Embryonic facial prominence (tissue), 1 donor: ENCODE results near the gene CYP51A1.
"Not testable (repeated sequence)": the region's sequence is repeated elsewhere in the genome, so short reads cannot be mapped to it uniquely, and the experiment has no call there.

ENCODE experiments used
- DNase-seq: peaks from one replicate; pipeline ENCODE4 v3.0.0-alpha.2; 2016; ENCODE audit errors: extremely low spot score

The CYP51A1 gene

GRCh38 chr7:92134271-92135051 is at the start of gene CYP51A1:
CYP51A1 (minus strand) TSS chr7:92134477; CDS start chr7:92134364, 113 bp downstream.
- peak; percentile 85 for DNase-seq

GRCh38 chr7:92178928-92179924 is 44.9 kb upstream of the CYP51A1 start, which contains the start of gene LRRD1:
LRRD1 (minus strand) TSS chr7:92179142; CDS start chr7:92165202, 13,940 bp downstream.
- DNase-seq: peak; percentile 48

GRCh38 chr7:92177362-92177761 is 43.1 kb upstream of the CYP51A1 start:
- DNase-seq: no peak

- DNase-seq: not testable (repeated sequence)
Measured at GRCh38 chr7:92169529-92169928, 35.3 kb upstream of the CYP51A1 start.

- DNase-seq: no peak
Measured at GRCh38 chr7:92161271-92161670, 27.0 kb upstream of the CYP51A1 start.

GRCh38 chr7:92158660-92159575 is 24.6 kb upstream of the CYP51A1 start:
- DNase-seq: no peak

GRCh38 chr7:92156990-92157389 is 22.7 kb upstream of the CYP51A1 start:
- no peak for DNase-seq

GRCh38 chr7:92155108-92155739 is 20.9 kb upstream of the CYP51A1 start:
- no peak for DNase-seq

- no peak for DNase-seq
Measured at GRCh38 chr7:92150450-92151017, 16.3 kb upstream of the CYP51A1 start.

- no peak for DNase-seq
Measured at GRCh38 chr7:92149736-92150239, 15.5 kb upstream of the CYP51A1 start.

- not testable (repeated sequence) for DNase-seq
Measured at GRCh38 chr7:92143192-92143880, 9.1 kb upstream of the CYP51A1 start.

- DNase-seq: not testable (repeated sequence)
Measured at GRCh38 chr7:92142791-92143190, 8.5 kb upstream of the CYP51A1 start.

GRCh38 chr7:92141161-92141560 is 6.9 kb upstream of the CYP51A1 start:
- no peak for DNase-seq

GRCh38 chr7:92137557-92137956 is 3.3 kb upstream of the CYP51A1 start:
- no peak for DNase-seq

GRCh38 chr7:92135052-92135889 is 994 bp upstream of the CYP51A1 start:
- peak; percentile 33 for DNase-seq

GRCh38 chr7:92133737-92134270 is 473 bp downstream of the CYP51A1 start:
- DNase-seq: peak; percentile 64

GRCh38 chr7:92133133-92133736 is 1.0 kb downstream of the CYP51A1 start:
- DNase-seq: no peak

- DNase-seq: no peak
Measured at GRCh38 chr7:92131764-92132330, 2.4 kb downstream of the CYP51A1 start.
